Activated T-cell treated with anti-CD3 and anti-CD28 coated beads for 48 hours (primary cell): ENCODE data around the gene TSKU.

Source experiments
- DNase-seq: peaks from one replicate; pipeline ENCODE4 v3.0.0-alpha.2; 2020; ENCODE audit warnings: low read depth

TSKU gene

DNA sequence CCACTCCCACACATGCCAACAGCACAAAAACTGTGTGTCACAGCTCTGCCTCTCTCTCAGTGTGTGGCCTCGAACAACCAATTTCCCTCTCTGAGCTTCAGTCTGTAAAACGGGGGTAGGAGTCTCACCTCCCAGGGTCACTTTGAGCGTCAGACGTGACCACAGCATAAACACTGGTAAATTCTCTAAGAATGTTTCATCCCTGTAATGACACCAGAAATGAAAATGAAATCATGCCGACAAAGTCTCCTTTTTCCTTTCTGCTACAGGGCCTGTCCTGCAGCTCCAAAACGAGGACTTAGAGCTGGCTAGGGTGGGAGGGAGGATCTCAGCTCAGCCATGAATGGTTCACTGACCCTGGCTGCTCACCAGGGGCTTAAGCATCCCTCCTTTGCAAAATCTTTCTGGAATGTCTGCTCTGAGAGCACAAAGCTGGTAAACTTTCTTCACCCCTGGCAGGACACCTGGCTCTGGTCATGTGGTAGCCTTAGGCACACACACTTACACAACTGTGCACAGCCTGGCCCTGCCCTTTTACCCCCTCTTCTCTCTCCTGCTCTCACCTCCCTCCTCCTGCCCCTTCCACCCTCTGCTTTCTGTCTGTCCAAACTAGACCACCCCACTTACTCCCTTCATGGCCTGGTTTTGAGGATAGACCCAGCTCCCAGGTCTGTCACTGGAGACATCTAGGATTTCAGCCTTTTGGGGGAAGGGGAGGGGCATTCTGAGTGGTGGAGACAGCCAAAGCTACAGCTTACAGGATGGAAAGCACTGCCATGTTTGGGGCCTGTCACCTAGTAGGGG lies 12.3 kb upstream of the TSKU start:
- no peak for DNase-seq

DNA sequence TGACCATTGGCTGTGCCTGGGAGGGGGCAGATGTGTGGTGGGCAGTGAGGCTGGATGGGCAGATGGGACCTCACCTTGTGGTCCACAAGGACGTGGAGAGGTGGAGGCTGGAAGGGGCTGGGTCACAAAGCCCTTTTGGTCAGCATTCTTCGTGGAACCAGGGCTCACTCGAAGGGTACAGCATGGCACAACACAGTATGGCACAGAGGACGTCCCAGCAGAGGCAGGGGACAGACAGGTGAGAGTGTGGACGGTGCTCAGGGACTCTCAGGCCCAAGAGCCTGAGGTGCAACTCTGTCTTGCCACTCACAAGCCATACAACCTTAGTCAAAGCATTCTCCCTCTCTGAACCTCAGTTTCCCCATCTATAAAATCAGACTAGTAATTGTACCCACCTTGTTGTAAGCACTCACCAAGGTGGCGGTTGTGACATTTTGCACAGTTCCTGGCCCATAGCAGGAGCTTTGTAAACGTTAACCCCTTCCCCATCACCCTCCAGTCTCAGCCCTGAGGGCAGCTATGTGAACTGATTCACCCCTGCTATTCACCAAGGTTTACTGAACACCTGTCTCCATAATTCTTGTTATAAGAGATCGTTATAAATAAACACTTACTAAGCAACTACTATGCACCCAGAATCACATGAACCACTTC lies 11.6 kb upstream of the TSKU start:
- no peak for DNase-seq

DNA sequence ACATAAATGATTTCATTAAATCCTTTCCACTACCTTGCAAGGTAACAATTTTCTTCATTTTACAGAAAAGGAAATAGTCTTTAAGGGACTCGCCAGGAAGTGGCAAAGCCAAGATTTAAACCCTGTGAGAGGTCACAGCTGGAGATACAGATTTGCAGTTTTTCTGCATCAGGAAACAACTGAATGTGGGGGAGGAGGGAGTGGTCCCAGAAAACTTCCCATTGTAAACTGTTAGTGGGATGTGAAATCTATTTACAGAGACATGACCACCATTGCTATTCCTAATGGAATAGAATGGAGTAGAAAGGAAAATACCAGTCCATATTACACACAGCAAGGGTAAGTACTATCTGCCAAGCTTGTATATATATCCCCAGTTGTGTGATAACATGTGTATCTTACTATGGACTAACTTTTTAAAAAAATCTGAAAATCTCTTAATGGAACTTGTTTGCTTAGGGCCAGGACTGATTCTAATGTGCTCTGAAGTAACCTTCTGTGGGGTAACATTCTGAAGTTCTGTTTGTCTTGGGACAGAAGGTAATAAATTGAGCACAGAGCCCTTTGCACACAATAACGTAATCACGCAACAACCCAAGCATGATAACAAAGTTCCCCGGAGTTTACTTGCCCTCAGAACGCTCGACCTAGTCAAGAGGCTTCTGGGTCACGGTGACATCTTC lies 10.9 kb upstream of the TSKU start:
- no peak for DNase-seq

DNA sequence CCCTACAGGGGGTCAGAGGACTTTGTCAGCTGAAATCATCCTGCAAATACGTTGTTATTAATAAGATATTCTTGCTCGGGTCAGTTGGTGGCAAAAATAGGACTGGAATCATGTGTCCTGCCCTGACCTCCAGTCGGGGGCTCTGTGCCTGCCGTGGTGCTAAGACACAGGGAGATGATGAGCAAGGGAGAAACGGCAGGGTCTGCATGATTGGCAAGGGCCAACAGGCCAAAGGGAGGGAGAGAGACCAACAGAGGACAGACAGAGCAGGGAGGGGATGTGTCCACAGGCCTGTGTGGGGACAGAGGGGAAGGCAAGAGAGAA lies 10.4 kb upstream of the TSKU start:
- no peak for DNase-seq

DNA sequence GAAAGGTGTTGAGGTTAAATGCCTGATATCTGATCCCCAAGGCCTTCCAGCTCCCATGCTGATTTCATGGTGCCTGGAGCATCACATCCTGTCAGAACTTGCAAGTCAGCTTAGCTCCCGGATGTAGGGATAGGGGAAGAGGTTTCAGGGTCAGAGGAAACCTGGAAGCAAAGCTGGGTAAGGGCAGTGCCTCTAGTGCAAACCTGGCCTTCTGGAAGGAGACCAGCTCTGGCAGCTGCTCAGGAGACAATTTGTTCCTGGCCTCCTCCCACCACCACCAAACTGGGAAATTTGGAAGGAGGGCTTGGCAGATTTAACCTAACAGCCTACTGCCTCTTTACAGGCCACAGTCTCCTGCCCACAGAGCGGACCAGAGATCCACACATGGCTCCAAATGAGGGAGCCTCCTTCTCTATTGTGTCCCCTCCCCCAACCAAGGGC lies 9.2 kb upstream of the TSKU start:
- no peak for DNase-seq

DNA sequence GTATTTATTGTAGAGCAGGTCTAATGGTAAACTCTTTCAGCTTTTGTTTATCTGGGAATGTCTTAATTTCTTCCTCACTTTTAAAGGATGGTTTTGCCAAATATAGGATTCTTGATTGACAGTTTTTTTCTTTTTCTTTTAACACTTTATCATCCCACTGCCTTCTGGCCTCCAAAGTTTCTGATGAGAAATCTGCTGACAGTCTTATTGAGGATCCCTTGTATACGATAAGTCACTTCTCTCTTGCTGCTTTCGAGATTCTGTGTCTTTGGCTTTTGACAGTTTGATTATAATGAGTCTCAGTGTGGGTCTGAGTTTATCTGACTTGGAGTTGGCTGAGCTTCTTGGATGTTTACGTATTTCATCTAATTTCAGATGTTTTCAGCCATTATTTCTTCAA lies 6.7 kb upstream of the TSKU start:
- DNase-seq = no peak

DNA sequence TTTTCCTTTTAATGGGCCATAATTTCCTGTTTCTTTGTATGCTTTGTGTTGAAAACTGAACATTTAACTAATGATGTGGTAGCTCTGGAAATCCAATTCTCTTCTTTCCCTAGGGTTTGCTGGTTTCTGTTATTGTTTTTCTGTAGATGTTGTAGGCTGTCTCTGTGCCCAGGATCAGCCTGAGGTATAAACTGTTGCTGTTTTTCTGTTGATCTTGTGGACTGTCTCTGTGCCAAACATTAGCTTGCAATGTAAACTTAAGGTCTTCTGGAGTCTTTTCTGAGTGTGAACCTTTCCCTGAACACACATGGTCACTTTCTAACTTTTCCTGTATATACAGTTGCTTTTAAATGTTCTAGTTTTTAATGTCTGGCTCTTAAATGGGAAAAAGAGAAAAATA lies 5.9 kb upstream of the TSKU start:
- no peak for DNase-seq

DNA sequence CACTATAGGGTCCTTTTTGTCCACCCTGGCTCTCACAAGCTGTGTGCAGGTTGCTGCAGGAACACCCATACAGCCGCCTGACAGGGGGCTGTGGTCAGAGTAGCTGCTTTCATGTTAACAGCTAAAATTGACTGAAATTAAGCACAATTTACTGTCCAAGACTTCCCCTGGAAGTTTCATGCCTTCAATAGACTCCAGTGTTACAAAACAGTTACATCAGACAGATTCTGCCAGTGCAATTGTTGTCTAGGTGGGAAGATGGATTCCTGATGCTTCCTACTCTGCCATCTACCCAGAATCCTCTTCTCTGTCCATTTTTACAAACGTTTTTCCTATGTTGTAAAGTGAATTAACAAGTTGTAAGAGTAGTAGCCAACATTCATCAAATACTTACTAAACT lies 5.3 kb upstream of the TSKU start:
- DNase-seq = no peak

DNA sequence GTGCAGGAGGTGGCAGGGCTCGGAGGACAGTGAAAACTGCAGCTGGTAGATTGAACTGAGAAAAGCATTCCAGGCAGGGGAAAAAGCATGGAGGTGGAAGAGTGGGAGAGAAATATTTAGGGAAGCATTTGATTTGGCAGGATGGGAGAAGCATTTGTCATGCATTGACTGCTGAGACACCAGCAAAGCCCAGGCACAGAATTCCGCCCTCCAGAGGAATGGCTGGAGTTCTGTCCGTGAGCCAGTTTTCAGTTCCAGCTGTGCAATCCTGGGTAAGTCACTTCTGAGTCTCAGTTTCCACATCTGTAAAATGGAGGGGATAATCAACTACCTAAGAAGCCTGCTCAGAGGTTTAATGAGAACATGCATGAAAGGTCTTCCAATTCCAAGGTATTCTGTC lies 4.3 kb upstream of the TSKU start:
- DNase-seq = no peak

DNA sequence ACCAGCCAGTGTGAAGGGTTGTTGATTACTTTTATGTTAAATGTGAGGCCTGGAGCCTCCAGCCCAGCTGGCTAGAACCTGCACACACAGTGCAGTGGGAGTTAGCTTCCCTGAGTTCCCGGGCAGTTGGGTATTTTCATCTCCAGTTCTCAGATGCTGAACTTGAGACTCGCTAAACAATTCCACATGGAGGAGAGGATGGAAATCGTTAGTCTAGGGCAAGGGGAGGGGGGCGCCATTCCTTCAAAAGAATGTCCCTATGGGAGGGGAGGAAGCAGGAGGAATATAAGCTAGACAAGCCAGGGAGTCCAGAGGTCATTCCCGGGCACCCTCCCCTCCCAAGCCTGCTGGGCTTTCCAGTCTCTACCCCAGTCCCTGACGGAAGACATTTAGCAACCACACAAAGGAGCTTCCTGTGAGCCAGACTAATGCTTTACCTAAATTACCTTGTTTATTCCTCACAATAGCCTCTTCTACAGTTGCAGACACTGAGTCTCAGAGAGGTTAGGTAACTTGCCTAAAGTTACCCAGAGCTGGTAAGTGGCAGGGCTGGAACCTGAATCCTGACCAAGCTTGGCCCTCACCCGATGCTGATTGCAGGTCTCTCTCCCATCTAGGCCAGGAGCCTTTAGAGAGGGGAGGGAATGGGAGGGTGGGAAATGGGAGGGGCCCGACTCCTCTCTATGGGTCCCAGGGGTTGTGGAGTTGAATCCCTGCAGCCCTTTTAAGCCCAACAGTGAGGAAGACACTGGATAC lies 1.9 kb upstream of the TSKU start:
- no peak for DNase-seq

DNA sequence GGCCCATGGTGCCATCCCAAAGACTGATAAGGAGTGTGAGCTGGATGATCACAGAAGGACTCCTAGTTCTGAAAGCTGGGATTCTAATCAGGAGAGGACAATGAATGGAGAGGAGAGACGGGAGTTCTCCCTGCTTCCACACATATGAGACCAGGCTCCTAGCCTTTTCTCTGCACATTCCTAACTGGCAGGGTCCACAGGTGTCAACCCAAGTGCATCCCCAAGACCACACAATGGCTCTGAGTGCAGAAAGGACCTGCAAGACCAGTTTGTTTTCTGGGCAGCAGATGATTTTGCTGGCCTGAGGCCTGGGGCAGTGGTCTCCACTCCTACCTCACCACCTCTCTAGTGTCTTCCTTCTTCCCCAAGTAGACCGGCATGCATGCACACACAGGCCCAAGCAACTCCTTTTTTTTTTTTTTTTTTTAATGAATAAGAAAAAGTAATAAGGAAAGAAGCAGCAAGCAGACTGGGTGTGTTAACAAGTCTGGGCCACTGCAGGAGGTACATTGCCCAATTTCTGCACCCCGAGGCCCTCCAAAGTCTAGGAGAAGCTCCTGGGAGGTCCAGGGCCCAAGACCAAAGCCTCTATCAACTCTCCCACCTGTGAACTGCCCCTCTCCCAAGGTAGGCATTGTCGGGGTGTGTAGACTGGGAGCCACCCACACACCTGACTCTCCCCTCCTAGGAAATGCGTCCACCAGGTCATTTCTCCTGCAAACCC lies 1.2 kb upstream of the TSKU start:
- no peak for DNase-seq

DNA sequence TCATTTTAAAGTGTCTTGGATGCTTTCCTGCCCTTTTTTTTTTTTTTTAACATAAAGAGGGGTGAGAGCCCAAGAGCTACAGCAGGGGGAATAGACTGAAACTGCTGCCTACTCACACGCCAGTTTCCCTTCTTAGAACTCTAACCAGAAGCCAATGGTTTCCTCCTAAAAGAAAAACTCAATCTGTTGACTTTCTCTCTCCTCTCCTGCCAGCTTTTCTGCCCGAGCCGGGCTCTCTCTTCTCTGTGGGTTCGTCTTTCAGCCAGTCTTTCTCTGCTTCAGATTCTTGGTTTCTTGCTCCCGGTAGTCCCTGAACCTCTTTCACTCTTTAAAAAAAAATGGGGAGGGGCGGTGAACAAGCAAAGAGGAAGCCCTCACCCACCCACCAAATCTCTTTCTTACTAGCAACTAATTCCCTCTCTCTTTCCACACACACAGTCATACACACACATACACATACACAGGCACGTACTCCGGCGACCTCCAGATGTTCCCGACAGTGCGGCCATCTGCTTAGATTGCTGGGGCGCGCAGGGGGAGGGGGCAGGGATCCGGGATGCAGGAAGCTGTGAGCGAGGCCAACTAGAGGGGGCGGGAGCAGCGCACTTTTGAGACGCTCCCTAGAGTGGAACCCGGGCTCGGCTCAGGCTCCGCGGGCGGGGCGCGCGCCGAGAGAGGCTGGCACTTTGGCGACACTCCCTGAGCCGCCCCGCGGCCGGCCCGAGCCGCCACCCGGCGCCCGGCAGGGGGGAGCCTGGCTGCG lies 444 bp upstream of the TSKU start:
- DNase-seq = peak; percentile 72

DNA sequence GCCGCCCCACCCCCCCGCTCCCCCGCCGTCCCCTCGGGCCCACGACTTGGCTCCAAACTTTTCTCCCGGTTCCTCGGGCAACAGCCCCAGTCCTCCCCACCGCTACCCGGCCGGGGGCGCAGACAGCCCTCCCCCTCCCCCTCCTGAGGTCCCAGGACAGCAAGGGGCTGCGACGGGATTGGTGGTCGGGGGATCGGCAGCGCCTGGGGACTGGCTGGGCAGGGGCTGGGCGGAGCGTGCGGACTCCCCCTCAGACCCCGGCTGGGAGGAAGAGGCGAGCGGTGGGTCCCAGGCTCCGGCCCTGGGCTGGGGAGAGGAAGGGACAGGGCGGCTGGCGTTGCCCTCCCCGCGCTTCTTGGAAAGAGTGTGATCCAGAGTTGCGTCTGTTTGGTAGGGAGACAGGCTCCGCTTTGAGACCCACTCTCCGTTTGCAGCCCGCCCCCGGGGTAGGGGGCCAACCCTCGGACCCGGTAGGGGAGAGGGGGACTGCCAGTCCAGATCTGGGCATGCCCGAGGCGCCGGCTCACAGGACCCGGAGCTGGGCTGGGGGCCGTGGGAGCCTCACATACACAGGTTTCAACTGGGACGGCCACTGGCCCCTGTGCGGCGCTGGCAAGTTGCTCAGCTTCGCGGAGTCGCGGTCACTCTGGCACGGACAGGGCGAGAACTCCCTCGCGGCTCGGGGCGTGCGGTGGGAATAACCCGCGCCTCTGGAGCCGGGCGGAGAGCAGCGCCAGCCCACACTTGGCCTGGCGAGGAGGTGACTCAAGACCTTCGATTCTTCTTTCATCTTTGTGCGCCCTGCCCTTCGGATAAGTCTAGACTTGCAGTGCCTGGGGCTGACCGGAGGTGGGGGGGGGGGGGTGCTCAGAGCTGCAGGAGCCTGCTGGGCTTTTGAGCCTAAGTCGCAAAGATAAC lies 999 bp downstream of the TSKU start:
- DNase-seq = no peak

DNA sequence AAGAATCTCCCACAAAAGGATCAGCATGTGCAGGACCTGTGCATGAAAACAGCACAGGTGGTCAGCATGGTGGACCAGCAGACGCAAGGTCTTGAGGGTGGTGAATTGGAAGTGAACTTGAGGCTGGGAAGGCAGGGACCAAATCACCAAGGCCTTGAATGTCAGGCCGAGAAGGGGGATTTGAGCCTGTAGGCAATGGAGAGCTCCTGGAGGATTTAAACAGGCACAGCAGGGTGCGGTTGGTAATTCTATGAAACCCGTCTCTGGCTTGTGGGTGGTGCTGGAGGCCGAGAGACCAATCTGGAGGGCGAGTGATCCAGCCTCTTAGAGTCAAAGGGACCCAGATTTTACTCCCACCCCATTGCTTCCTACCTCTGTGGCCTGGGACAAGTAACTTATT lies 2.4 kb downstream of the TSKU start:
- no peak for DNase-seq

DNA sequence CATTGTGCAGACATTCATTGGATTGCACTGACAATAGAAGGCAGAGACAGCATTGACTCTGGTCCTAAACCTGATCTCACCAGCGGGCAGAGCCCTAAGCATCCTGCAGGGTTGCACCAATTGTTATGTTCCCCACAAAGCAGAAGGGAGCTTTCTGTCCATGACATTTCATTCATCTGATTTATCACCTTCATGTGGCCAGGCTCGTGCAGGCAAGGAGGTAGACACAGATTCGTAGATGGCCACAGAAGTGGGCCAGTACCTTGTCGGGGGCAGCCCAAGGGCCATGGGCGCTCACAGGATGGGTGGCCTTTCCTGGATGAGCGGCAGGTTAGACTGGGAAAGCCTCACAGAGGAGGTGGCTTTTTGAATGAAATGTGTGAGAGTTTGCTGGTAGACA lies 2.9 kb downstream of the TSKU start:
- DNase-seq = no peak

DNA sequence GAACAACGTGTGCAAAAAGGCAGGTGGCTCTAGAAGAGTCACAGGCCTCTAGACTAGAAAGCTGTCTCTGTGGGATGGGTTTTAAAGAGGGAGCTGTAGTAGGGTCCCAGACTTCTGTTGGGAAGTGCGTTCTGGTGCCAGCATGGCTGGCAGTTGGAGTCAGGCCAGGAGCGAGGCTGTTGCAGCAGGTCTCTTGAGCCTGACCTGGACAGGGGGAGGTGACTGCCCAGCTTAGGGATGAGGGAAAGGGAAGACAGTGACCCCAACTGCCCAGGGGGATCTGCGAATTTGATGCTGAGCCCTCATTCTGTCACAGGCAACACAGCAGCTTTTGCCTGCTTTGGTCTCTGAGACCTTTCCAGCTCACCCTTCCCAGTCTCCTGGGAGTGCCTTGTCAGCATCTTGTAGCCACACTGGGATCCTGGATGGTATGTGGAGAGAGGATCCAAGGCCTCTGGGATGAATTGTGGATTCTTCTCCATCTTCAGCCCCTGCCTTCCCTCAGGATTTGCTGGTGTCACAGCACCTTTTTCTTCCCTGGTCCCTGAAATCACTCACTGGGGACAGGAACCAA lies 3.4 kb downstream of the TSKU start:
- no peak for DNase-seq

DNA sequence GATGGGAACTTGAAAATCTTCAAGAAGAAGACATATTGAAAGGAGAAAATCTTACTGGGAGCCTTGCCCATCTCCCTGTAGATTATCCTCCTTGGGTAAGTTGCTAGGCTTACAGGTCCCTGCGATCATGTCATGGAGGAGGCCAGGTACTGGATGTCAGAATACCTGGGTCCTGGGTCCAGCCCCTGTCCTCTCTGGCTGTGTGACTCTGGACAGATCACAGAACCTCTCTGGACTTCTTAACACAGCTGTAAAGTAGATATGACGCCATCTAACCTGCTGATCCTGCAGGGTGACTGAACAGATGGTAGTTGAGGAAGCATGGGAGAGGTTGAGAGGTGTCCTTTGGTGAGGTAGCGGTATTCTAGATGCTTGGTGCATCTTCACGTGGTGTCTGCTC lies 4.1 kb downstream of the TSKU start:
- DNase-seq = no peak

DNA sequence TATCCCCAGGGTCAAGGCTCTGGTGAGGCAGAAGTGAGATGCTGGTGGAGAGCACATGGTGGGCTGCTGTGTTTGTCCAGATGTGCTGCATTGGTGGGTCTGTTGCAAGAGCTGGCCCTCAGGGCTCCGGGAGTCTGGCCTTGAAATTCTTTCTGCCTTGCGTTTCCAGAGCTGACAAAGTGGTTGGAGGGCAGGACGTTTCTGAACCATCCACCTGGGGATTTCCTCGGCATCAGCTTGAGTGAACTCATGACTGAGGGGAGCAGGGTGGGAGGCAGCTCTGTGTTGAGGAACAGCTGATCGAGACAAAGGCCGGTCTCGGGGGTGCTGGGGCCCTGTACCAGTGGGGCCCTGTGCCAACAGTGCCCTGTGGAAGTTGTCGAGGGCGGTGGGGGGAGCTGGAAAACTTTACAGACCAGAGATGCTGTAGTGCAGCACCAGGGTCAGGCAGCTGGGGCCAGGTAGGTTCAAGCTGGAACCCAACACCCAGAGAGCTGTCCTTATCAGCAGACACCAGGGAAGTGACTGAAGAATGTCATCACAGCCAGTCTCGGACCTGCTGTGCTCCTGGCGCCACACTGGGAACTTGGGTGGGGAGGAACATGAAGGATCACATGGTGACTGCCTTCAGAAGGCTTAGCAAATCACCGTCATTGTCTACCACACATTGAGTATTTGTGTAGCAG lies 4.9 kb downstream of the TSKU start:
- no peak for DNase-seq
